ENCODE data around the gene PLEKHB1. TPM values are rescaled to one million over a fixed set of nuclear protein-coding genes. Genes with fewer than 3 reads are reported as not detected.

PLEKHB1 gene, protein sequence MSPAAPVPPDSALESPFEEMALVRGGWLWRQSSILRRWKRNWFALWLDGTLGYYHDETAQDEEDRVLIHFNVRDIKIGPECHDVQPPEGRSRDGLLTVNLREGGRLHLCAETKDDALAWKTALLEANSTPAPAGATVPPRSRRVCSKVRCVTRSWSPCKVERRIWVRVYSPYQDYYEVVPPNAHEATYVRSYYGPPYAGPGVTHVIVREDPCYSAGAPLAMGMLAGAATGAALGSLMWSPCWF
- 10 to 100 TPM in 6 of 9 donors, 1 to 10 TPM in 3; 5.4 to 36.3 (median 14.5) TPM for total RNA-seq
- polyA plus RNA-seq, result 1 to 10 TPM in 1 of 2 donors, under 1 TPM in 1; 0.82 to 5.9 TPM
- long read RNA-seq, donor 1, transcript PLEKHB1-201 (7 exons, 2,016 nt), result major isoform, 9 of 17 reads
- long read RNA-seq, donor 1, partial matches to known transcripts, result 5 of 17 reads
- long read RNA-seq, donor 1, other reads (novel, unspliced or antisense), result 2 of 17 reads
- long read RNA-seq, donor 2, partial matches to known transcripts, result 3 of 7 reads
- long read RNA-seq, donor 2, other reads (novel, unspliced or antisense), result 0 of 7 reads
- long read RNA-seq, donor 3, partial matches to known transcripts, result 1 of 4 reads
- long read RNA-seq, donor 3, other reads (novel, unspliced or antisense), result 1 of 4 reads

DNA sequence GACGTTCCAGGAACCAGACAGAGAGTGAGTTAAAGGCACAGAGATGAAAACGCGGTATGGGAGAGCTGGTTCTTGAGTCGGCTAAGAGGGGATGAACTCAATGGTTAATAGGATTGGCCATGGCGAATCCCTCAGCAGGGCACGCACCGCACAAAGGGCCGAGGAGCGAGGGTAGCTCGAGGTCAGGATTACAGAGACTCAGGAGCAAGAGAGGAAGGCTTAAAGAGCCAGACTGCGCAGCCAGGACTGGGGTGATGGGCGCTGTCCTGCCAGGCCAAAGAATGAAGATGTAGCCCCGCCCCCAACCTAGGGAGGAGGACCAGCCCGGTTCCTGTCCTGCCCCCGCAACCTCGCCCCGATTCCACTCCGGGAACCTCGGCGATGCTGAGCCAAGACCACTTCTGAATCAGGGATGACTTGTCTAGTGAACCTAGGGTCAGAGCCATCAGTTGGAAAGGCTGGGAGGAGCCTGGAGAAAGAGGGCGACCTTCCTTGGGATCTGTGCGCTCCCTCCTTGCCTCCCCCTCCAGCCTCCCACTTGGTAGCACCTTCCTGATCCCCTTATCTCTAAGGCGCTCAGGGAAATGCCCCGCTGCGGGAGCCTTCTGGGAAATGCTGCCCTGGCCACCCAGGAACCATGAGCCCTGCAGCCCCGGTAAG, at the start of gene PLEKHB1:
Gene PLEKHB1, plus strand, starts transcription at position 610 of the 660 bp plus-strand sequence. Its CDS starts 28 bp downstream, at position 638.
- no peak for DNase-seq
- ATAC-seq, result peak in 1 of 4 donors; percentile 17
- peak within 1 kb of the TSS in 2 of 12 donors; percentile 7 to 22 for H3K27ac ChIP-seq

DNA sequence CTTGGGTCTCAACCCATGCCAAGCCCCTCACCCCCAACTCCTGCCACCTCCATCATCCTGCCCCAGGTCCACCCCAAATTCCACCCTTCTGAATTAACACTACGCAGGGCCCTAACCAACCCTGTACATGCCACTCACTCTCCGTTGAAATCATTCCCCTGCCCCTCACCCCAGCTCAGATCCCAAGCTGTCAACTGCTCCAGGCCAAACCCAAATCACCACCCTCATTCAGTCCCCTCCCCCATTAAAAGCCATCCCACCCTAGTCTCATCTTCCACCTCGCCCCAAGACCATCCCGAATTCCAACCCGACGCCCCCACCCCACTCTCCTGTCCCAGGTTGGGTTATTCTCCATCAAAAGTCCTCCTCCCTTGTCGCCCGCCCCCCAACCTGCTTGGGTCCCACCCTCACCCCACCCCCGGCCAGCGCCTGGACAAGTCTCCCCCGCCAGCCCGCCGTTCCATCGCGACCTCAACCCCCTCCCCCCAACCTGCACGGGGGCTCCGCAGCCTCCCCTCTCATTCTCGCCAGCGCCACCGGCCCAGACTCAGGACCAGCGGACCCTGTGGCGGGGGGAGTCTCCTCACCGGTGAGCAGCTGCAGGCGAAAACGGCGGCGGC, 48.9 kb upstream of the PLEKHB1 start:
- H3K4me1 ChIP-seq, result peaks cover 0 to 28% (median 15%) of the 10 kb centered on the region in 12 donors
- TF ChIP-seq, protein P1, sequence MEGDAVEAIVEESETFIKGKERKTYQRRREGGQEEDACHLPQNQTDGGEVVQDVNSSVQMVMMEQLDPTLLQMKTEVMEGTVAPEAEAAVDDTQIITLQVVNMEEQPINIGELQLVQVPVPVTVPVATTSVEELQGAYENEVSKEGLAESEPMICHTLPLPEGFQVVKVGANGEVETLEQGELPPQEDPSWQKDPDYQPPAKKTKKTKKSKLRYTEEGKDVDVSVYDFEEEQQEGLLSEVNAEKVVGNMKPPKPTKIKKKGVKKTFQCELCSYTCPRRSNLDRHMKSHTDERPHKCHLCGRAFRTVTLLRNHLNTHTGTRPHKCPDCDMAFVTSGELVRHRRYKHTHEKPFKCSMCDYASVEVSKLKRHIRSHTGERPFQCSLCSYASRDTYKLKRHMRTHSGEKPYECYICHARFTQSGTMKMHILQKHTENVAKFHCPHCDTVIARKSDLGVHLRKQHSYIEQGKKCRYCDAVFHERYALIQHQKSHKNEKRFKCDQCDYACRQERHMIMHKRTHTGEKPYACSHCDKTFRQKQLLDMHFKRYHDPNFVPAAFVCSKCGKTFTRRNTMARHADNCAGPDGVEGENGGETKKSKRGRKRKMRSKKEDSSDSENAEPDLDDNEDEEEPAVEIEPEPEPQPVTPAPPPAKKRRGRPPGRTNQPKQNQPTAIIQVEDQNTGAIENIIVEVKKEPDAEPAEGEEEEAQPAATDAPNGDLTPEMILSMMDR (IDR thresholded peaks at IDR 0.05), result no peak
- no peaks in the 10 kb centered on the region for H3K36me3 ChIP-seq
- no peaks in the 10 kb centered on the region for H3K27me3 ChIP-seq
- DNase-seq (peak in 1 of 5 donors; percentile 25), ATAC-seq (no peak)
- 2 to 8% (median 3%) methylated on average over 14 to 27 of the region's 27 CpGs for whole genome bisulfite sequencing, 4 donors
- no peaks in the 10 kb centered on the region for H3K9me3 ChIP-seq
- peak overlapping the region; percentile 75 to 97 (median 90) for H3K4me3 ChIP-seq
- H3K27ac ChIP-seq, result peak overlapping the region; percentile 69 to 92 (median 86)
- intact Hi-C loops (cut with DNase I), result loop anchor here in 8 of 10 donors (5.0 to 10.0 kb wide), 7 partner anchors 113 to 290 kb away; partner anchors contain the start of gene ARHGEF17 (in 1 of the 8)

More for the DNA sequence above, at the start of gene PLEKHB1:
- intact Hi-C loops (cut with DNase I), result no loop called here
- 46 to 59% (median 57%) methylated on average over 21 to 26 of the region's 26 CpGs for WGBS, 4 donors
- Histone ChIP-seq H3K27me3 (peaks cover 0 to 11% (median 0%) of the 10 kb centered on the region in 9 donors), H3K9me3 (no peaks in the 10 kb centered on the region), H3K4me1 (peaks cover 0 to 24% (median 6%) of the 10 kb centered on the region in 12 donors), H3K36me3 (no peaks in the 10 kb centered on the region), H3K4me3 (peak within 1 kb of the TSS in 9 of 12 donors; percentile 15 to 52 (median 39))
- no peak for TF ChIP-seq POLR2A (IDR thresholded peaks at IDR 0.05)
- TF ChIP-seq, protein P1 (IDR thresholded peaks at IDR 0.05), result no peak

DNA sequence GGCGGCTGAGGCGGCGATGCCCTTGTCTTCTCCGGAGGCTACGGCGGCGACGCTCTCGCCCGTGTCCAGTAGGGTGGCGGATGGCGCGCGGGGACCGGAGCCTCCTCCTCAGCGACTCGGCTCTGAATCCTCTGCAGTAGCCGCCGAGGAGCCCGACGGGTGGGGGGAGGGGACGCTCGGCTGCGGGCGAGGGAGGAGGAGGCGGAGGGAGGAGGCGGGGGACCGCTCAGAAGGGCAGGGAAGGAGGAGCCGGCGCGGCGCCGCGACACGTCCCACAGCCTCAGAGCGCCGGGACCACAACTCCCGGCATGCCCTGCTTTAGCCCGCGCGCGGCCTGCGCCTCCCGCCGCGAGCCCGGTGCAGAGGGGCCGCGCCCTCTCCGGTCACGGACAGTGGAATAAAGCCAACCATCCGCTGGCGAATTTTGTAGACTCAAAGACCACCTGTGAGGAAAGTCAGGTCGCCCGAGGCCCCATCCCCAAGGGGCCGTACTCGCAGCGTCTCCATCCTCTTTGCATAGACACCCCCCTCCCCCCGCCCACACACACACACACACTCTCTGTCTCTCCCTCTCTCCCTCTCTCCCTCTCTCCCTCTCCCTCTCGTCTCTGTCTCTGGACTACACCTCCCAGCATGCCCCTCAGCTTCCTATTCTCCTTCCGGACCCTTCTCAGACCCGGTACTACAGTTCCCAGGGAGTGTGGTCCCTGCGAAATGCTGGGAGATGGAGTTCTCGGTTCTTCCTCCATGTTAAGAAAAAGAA, 48.2 kb upstream of the PLEKHB1 start, which contains the start of gene FAM168A:
Gene FAM168A, minus strand, starts transcription at position 157 of the 763 bp plus-strand sequence. CDS start 129,638 bp downstream, outside the sequence.
- peak within 1 kb of the TSS; percentile 69 to 92 (median 86) for H3K27ac ChIP-seq
- ATAC-seq (peak; percentile 97 to 99 (median 98)), DNase-seq (peak; percentile 97 to 98 (median 98))
- WGBS, 4 donors, result 0 to 2% (median 1%) methylated on average over 29 to 64 of the region's 64 CpGs
- intact Hi-C loops (cut with DNase I), result loop anchor here in 8 of 10 donors (2.0 to 10.0 kb wide), 9 partner anchors 113 to 291 kb away; partner anchors contain the start of gene ARHGEF17 (in 1 of the 8)
- peak within 1 kb of the TSS; percentile 75 to 97 (median 90) for H3K4me3 ChIP-seq
- peaks cover 0 to 28% (median 15%) of the 10 kb centered on the region in 12 donors for H3K4me1 ChIP-seq
- TF ChIP-seq, protein P1 (IDR thresholded peaks at IDR 0.05), result peak in 8 of 12 donors; percentile 14 to 44 (median 25)
- peak in 1 of 2 donors; percentile 75 for TF ChIP-seq POLR2A (IDR thresholded peaks at IDR 0.05)
- H3K27me3 ChIP-seq, result no peaks in the 10 kb centered on the region
- no peaks in the 10 kb centered on the region for H3K36me3 ChIP-seq
- H3K9me3 ChIP-seq, result no peaks in the 10 kb centered on the region

All from heart left ventricle (tissue), 16 donors.